Karpas-422 (cell line): ENCODE results near the gene DESI1. TPM values are rescaled to one million over a fixed set of nuclear protein-coding genes. Genes with fewer than 3 reads are reported as not detected.
"Not testable (repeated sequence)": the region's sequence is repeated elsewhere in the genome, so short reads cannot be mapped to it uniquely, and the experiment has no call there.

Experiments
- DNase-seq: peaks from one replicate; pipeline ENCODE4 v3.0.0-alpha.2; 2015
- H2AFZ ChIP-seq: fragments of 200-600 bp; sonication (generic); 2 replicates; pipeline ENCODE4 v1.6.1; 2014; ENCODE audit warnings: antibody characterized with exemption, low read length, mixed read lengths
- H3K27ac ChIP-seq: fragments of 200-600 bp; sonication (generic); 2 replicates; pipeline ENCODE4 v1.5.1; 2014; ENCODE audit warnings: mild to moderate bottlenecking, low read length, moderate library complexity
- H3K27me3 ChIP-seq: fragments of 200-600 bp; sonication (generic); 2 replicates; pipeline ENCODE4 v1.6.1; 2014; ENCODE audit warnings: low read length, mixed read lengths
- H3K36me3 ChIP-seq: fragments of 200-600 bp; sonication (generic); 2 replicates; pipeline ENCODE4 v1.6.1; 2014; ENCODE audit warnings: low read length, mixed read lengths; ENCODE audit not compliant: insufficient read depth
- H3K4me1 ChIP-seq: fragments of 200-600 bp; sonication (generic); 2 replicates; pipeline ENCODE4 v1.6.1; 2014; ENCODE audit warnings: mild to moderate bottlenecking, low read length, mixed read lengths
- H3K4me2 ChIP-seq: fragments of 200-600 bp; sonication (generic); 2 replicates; pipeline ENCODE4 v1.6.1; 2014; ENCODE audit warnings: low read length, low read depth, mild to moderate bottlenecking; ENCODE audit not compliant: poor library complexity, severe bottlenecking
- H3K4me3 ChIP-seq: fragments of 200-600 bp; sonication (generic); 2 replicates; pipeline ENCODE4 v1.5.1; 2014; ENCODE audit warnings: mild to moderate bottlenecking, antibody characterized with exemption, low read length, mixed read lengths
- H3K79me2 ChIP-seq: fragments of 200-600 bp; sonication (generic); 2 replicates; pipeline ENCODE4 v1.6.1; 2014; ENCODE audit warnings: mild to moderate bottlenecking, low read length, mixed read lengths
- H3K9ac ChIP-seq: fragments of 200-600 bp; sonication (generic); 2 replicates; pipeline ENCODE4 v1.6.0; 2014; ENCODE audit warnings: low read length
- H3K9me2 ChIP-seq: fragments of 200-600 bp; sonication (generic), shearing (Covaris generic); replicated peaks from 2 replicates; pipeline ENCODE4 v1.6.0; 2014; ENCODE audit warnings: mild to moderate bottlenecking, low read length, moderate library complexity; ENCODE audit not compliant: insufficient read depth
- H3K9me3 ChIP-seq: fragments of 300-700, 200-600 bp; sonication (generic); 2 replicates; pipeline ENCODE4 v1.6.1; 2014; ENCODE audit warnings: low read length, mixed read lengths
- H4K20me1 ChIP-seq: fragments of 200-600 bp; sonication (generic); 2 replicates; pipeline ENCODE4 v1.6.1; 2014; ENCODE audit warnings: mild to moderate bottlenecking, antibody characterized with exemption, low read length, low read depth; ENCODE audit not compliant: insufficient read depth
- total RNA-seq: library from RNA; depleted of rRNA; stranded (reverse); fragments of >200 nt; shearing (Covaris generic); gene quantifications from 2 replicates; pipeline ENCODE4 v1.2.3, GENCODE V29; 2014; ENCODE audit warnings: low replicate concordance

Gene DESI1
- total RNA-seq, 1 experiment from 2014 or later = 76.0 TPM

DNA sequence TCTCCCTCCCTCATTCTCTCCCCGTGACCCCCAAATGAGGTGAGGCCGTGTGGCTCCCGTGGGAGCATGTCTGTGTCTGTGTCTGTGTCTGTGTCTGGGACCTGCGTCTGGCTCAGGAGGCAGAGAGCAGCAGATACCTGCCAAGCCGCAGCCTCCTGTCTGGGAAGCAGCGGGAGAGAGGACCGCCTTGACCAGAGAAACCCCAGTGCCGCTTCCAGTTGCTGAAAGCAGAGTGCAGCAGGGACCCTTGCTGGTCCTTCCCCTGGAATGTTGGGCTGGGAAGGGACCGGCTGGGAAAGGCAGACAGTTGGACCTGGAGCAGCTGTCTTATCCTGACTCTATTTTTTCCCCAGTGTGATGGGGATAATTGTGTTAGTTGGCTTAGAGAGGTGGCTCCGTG is 59.5 kb downstream of the DESI1 start:
- Histone ChIP-seq H3K36me3 (no peaks in the 10 kb centered on the region), H3K79me2 (no peaks in the 10 kb centered on the region), H3K4me1 (peaks cover 13% of the 10 kb centered on the region), H4K20me1 (no peaks in the 10 kb centered on the region), H3K4me2 (no peak overlapping the region), H2AFZ (no peak overlapping the region), H3K27ac (no peak overlapping the region), H3K27me3 (no peaks in the 10 kb centered on the region), H3K9me2 (no peaks in the 10 kb centered on the region), H3K4me3 (no peak overlapping the region), H3K9me3 (no peaks in the 10 kb centered on the region), H3K9ac (no peak overlapping the region)
- DNase-seq = no peak

DNA sequence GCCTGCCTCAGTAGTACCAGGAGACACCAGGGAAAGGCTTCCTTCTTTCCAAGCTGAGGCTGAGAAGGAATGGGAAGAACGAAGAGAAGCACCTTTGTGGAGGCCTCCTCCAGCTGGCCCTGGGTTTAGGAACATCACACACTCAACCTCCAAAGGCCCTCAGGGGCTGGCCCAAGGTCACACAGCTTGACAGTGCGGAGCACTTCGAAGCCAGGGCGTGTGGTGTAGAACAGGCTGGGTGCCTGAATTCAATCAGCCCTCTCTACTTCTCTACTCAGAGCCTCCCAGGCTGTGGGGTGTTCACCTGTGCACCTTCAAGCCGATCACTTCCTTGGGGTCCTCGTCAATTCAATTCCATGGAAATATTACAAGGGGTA is 60.8 kb downstream of the DESI1 start:
- H3K79me2 ChIP-seq = no peaks in the 10 kb centered on the region
- DNase-seq = no peak
- H3K9me2 ChIP-seq = no peaks in the 10 kb centered on the region
- H3K4me3 ChIP-seq = no peak overlapping the region
- H3K9ac ChIP-seq = no peak overlapping the region
- H3K9me3 ChIP-seq = no peaks in the 10 kb centered on the region
- H3K27ac ChIP-seq = no peak overlapping the region
- H2AFZ ChIP-seq = no peak overlapping the region
- H4K20me1 ChIP-seq = no peaks in the 10 kb centered on the region
- H3K27me3 ChIP-seq = no peaks in the 10 kb centered on the region
- peaks cover 13% of the 10 kb centered on the region for H3K4me1 ChIP-seq
- H3K4me2 ChIP-seq = no peak overlapping the region
- no peaks in the 10 kb centered on the region for H3K36me3 ChIP-seq

DNA sequence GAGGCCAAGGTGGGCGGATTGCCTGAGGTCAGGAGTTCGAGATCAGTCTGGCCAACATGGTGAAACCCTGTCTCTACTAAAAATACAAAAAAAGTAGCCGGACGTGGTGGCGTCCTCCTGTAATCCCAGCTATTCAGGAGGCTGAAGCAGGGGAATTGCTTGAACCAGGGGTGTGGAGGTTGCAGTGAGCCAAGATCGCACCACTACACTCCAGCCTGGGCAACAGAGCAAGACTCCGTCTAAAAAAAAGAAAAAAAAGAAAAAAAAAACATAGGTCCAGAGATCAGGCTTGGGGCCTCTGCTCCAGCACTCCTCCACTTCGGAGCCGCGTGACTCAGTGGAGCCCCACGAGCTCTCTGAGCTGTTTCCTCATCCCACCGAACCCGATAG is 62.6 kb downstream of the DESI1 start:
- H4K20me1 ChIP-seq, H3K9ac ChIP-seq, H3K4me3 ChIP-seq, H3K27ac ChIP-seq, H2AFZ ChIP-seq, H3K4me2 ChIP-seq, H3K9me3 ChIP-seq, H3K9me2 ChIP-seq, H3K79me2 ChIP-seq, H3K27me3 ChIP-seq, H3K36me3 ChIP-seq, DNase-seq: not testable (repeated sequence)
- H3K4me1 ChIP-seq = peaks cover 13% of the 10 kb centered on the region

DNA sequence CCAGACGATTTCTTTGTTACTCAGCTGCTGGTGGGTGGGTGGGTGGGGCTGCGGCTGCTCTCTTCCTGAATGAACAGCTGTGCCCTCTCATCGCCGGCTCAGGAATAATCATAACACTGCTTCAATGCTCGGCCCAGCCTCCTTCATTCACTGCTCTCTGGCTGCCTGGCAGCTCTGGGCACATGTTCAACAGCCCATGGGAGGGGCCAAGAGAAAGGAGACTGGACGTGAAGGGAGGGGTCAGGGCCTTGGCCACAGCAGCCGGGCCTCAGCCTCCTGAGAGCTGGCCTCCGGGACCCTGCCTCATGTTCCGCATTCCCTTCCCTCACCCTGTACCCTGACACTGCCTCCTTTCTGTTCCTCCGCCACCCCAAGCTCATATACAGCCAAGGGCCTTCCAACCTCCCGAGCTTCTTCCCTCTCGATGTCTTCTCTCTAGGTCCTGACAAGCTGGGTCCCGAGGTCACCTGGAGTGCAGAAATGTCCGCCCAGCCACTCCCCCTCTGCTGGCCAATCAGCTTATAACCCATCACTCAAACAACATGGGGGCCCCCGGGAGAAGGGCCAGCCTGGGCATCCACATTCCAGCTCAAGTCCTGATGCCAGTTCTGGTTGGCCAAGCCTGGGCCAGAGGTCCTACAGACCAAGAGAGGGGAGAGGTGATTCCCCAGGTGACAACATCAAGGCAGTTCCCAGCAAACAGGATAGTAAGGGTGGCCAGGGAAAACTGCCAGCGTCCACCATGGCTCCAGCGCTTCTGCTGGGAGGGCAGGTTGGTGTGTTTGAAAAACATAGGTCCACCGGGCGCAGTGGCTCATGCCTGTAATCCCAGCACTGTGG is 63.2 kb downstream of the DESI1 start:
- H2AFZ ChIP-seq = no peak overlapping the region
- no peaks in the 10 kb centered on the region for H4K20me1 ChIP-seq
- H3K79me2 ChIP-seq = no peaks in the 10 kb centered on the region
- H3K4me1 ChIP-seq = peaks cover 13% of the 10 kb centered on the region
- H3K9ac ChIP-seq = no peak overlapping the region
- no peaks in the 10 kb centered on the region for H3K36me3 ChIP-seq
- no peak for DNase-seq
- H3K4me2 ChIP-seq = no peak overlapping the region
- H3K9me3 ChIP-seq = no peaks in the 10 kb centered on the region
- no peak overlapping the region for H3K27ac ChIP-seq
- no peak overlapping the region for H3K4me3 ChIP-seq
- no peaks in the 10 kb centered on the region for H3K9me2 ChIP-seq
- no peaks in the 10 kb centered on the region for H3K27me3 ChIP-seq

DNA sequence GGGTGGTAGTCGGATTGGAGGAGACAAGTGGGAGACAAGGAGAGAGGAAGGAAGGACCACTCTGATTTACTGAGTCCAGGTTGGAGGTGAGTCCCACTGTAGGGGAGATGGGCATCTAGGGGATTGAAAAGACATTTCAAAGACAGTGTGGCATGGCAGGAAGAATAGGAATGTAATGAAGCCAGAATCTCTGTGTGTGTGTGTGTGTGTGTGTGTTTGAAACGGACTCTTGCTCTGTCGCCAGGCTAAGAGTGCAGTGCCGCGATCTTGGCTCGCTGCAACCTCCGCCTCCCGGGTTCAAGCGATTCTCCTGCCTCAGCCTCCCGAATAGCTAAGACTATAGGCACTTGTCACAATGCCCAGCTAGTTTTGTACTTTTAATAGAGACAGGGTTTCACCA is 64.3 kb downstream of the DESI1 start:
- H3K9me3 ChIP-seq = no peaks in the 10 kb centered on the region
- no peak for DNase-seq

DNA sequence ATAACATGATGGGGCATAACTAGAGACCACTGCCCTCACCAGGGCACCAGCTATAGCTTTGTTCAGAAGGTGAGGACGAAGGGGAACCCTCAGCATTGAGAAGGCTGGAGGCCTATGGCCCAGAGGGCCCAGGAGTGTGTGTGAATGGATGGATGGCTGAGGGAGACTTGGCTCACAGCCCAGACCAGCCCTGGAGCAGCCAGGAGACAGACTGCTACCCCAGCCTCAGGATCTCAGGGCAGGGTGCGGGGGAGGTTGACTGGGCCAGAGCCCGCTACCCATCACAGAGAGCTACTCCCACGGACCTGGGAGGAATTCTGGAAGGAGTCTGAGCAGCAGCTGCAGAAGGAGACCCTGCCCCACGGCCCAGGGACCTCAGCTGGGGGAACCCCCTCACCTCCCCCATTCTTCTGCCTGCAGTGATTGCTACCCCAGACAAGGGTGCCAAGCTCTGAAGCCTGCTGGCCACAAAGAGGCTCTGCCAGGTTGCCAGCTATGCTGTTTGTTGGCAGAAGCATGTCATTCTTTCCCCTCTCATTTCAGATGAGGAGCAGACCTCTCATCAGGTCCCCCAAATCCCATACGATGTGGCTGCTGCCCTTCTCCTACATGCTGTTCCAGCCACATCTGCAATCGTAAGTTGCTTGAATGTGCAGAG is 65.4 kb downstream of the DESI1 start:
- H3K27ac ChIP-seq = no peak overlapping the region
- no peaks in the 10 kb centered on the region for H4K20me1 ChIP-seq
- H3K27me3 ChIP-seq = no peaks in the 10 kb centered on the region
- no peak overlapping the region for H3K4me3 ChIP-seq
- H3K9ac ChIP-seq = no peak overlapping the region
- no peaks in the 10 kb centered on the region for H3K9me2 ChIP-seq
- no peak for DNase-seq
- H3K4me1 ChIP-seq = peaks cover 7% of the 10 kb centered on the region
- H3K36me3 ChIP-seq = no peaks in the 10 kb centered on the region
- no peaks in the 10 kb centered on the region for H3K79me2 ChIP-seq
- H3K9me3 ChIP-seq = no peaks in the 10 kb centered on the region
- H2AFZ ChIP-seq = no peak overlapping the region
- H3K4me2 ChIP-seq = no peak overlapping the region

More for the DNA sequence above, 64.3 kb downstream of the DESI1 start:
- no peaks in the 10 kb centered on the region for H4K20me1 ChIP-seq
- H3K4me3 ChIP-seq = no peak overlapping the region
- H3K9me2 ChIP-seq = no peaks in the 10 kb centered on the region
- no peaks in the 10 kb centered on the region for H3K79me2 ChIP-seq
- H3K27ac ChIP-seq = no peak overlapping the region
- H3K4me2 ChIP-seq = no peak overlapping the region
- no peak overlapping the region for H2AFZ ChIP-seq
- H3K4me1 ChIP-seq = peaks cover 13% of the 10 kb centered on the region
- H3K36me3 ChIP-seq = no peaks in the 10 kb centered on the region
- no peaks in the 10 kb centered on the region for H3K27me3 ChIP-seq
- H3K9ac ChIP-seq = no peak overlapping the region

DNA sequence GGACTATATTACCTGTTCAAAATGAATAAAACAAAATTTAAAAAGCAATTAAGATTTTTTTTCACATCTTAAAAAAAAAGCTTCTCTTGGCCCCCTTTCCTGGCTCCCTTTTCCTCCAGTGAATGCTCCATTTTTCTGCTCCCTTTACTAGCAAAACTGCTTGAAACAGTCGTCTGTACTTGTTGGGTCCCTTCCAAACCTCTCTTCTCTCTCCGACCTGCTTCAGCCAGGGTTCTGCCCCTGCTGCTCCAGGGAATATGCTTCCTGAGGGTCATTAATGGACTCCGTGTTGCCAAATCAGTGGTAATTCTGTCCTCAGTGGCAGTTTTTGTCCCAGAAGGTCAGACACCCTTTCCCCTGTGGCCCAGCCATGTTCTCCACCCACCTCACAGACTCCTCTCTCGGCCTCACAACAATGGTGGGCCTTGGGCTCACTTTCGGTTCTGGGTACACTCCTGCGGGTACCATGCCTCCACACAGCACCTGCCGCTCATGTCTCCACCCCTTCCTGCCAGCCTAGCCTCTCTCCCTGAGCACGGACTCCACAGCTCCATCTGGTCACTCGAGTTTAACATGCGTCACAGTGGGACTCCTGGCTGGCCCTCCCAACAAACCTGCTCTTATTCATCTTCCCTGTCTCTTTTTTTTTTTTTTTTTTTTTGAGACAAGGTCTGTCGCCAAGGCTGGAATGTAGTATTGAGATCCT is 68.8 kb downstream of the DESI1 start:
- H3K27me3 ChIP-seq = no peaks in the 10 kb centered on the region
- no peaks in the 10 kb centered on the region for H4K20me1 ChIP-seq
- no peaks in the 10 kb centered on the region for H3K79me2 ChIP-seq
- no peak overlapping the region for H3K9ac ChIP-seq
- H3K4me3 ChIP-seq = no peak overlapping the region
- H3K4me1 ChIP-seq = no peaks in the 10 kb centered on the region
- no peaks in the 10 kb centered on the region for H3K9me2 ChIP-seq
- no peaks in the 10 kb centered on the region for H3K9me3 ChIP-seq
- no peak overlapping the region for H2AFZ ChIP-seq
- DNase-seq = no peak
- no peaks in the 10 kb centered on the region for H3K36me3 ChIP-seq
- no peak overlapping the region for H3K4me2 ChIP-seq
- H3K27ac ChIP-seq = no peak overlapping the region

DNA sequence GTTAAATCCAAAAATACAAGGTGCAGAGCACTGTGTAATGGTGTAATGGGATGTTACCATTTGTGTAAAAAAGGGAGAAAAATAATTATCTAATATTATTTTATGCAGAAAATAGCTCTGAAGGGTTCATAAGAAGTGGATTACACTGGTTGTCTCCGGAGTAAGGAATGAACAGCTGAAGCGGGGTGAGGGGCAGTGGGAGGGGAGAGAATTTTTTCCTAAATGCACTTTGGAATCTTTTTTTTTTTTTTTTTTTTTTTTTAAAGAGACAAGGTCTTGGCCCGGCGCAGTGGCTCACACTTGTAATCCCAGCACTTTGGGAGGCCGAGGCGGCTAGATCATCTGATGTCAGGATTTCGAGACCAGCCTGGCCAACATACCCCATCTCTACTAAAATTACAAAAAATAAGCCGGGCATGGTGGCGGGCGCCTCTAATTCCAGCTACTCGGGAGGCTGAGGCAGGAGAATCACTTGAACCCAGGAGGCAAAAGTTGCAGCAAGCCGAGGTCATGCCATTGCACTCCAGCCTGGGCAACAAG is 69.8 kb downstream of the DESI1 start:
- Histone ChIP-seq H3K4me3 (no peak overlapping the region), H4K20me1 (no peaks in the 10 kb centered on the region), H3K79me2 (no peaks in the 10 kb centered on the region), H3K27me3 (no peaks in the 10 kb centered on the region), H3K9ac (no peak overlapping the region), H3K9me3 (no peaks in the 10 kb centered on the region), H3K4me2 (no peak overlapping the region), H3K4me1 (no peaks in the 10 kb centered on the region), H3K27ac (no peak overlapping the region), H3K36me3 (no peaks in the 10 kb centered on the region), H2AFZ (no peak overlapping the region), H3K9me2 (no peaks in the 10 kb centered on the region)
- no peak for DNase-seq
